RKO (cell line): Measurements from ENCODE around the gene TRIO.
A peak's percentile ranks its signal among the peaks of the same experiment; 100 is the strongest.

Source experiments
- DNase-seq: peaks from one replicate; pipeline ENCODE4 v3.0.0-alpha.2; 2016; ENCODE audit warnings: low spot score

TRIO gene

GRCh38 chr5:14123551-14123950, 19.6 kb upstream of the TRIO start:
- no peak for DNase-seq

DNA sequence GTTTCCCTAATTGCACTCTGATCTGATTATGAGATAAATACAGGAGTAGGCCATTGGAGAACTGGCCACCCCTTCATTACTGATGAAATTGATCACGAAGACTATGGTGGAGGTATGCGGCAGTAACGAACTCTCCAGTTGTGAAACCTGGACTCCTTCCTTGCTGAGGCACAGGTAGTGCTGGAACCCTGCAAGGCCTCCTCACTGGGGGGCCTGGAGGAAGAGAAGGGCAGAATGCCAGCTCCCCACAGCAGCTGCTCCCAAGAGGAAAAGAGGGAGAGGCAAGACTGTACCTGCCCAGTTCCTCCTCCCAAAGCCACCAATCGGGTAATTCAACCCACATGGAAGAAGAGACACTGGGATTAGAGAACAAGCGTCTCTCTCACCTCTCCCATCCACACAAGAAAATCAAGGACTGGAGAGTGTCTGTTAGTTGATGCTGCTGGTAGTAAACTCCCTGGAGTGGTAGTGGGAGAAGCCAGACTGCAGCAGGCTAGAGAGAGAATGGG, 19.1 kb upstream of the TRIO start:
- DNase-seq = no peak

GRCh38 chr5:14125262-14125661, 17.9 kb upstream of the TRIO start:
- no peak for DNase-seq

DNA sequence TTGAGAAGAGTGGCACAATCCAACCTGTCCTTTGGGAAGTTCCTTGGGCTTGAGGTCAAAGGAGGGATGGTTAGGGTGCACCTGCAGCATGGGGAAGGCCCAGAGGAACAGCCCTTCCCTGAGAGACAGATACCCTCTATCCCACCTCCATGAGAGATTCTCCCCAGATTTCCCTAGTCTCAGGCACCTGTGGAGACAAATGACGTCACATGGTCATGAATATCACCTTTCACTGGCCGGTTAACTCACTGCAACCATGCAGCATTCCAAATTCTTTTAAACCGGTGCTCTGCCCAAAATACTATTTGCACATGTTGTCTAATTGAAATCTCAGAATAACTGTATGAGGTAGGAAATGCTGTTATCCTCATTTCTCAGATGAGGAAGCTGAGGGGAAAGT, 15.6 kb upstream of the TRIO start:
- no peak for DNase-seq

DNA sequence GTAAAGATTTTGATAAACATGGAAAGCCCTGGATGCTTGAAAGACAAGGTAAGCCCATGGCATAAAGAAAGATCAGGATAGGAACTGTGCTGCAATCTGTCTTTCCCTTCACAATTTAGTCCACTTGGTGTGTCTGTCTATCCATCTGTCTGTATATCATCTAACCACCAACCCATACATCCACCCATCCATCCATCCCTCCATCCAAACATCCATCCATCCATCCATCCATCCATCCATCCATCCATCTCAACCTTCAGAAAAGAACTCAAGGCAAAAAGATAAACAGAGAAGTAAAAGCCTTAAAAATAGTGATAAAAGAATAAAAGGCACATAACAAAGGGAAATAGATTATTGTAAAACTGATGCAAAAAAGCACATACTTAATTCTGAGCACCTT, 15.1 kb upstream of the TRIO start:
- DNase-seq = no peak

- no peak for DNase-seq
Observed at GRCh38 chr5:14129123-14129522, 14.0 kb upstream of the TRIO start.

DNA sequence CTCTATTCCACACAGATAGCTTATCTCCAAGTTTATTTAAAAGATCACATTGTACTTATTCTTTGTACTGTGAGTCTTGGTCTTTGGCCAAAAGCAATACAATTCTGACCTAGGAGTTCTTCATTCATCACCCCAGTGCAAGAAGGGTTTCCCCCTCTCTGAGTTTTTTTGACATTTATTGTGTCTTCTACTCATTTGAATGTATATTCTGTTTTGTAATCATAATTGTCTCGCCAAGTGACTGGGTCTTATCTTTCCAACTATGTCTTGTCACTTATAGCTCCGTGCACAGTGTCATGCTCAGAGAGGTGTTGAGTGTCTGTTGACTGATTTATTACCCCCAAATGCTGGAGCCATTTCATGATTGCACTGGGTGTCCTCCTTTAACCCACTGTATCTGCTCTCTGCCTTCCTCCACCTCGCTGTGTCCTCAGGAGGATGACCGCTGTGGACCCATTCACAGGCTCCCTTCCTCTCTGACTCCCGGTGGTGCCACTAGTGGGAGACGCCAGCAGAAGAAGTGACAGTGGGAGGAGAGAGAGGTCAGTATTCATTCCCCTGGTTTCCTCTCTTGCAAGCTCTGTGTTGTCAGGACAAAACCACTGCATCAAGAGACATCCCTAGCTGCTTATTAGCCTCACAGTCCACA, 11.2 kb upstream of the TRIO start:
- DNase-seq = no peak

- no peak for DNase-seq
Observed at GRCh38 chr5:14133394-14133793, 9.7 kb upstream of the TRIO start.

DNA sequence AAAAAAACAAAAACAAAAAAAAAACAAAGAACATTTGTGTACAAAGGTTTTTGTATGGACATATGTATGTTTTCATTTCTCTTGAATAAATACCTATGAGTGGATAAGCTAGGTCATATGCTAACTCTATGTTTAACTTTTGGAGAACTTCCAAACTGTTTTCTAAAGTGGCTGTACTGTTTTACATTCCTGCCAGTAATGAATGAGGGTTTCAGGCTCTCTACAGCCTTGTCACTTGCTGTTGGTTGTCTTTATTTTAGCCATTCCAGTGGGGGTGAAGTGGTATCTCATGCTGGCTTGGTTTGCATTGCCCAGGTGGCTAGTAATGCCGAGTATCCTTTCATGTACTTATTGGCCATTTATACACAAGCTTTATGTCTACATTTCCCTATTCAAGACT, 9.1 kb upstream of the TRIO start:
- no peak for DNase-seq

DNA sequence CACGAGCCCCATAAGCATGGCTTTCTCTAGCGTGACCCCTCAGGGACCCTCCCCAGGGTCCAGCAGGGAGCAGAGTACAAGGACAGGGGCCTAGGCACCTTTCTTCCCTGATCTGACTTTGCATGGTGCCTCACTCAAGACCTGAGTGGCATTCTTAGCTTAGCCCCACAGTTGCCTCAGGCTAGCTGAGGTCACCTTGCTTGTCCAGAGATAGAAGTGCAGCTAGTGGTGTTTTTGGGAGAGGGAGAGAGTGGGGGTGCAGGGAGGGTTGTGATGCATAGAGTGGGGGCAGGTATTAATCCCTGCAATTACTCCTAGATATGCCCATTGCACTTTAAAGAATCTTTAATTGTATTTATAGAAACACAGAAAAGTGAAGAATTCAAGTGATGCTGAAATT, 8.4 kb upstream of the TRIO start:
- DNase-seq = no peak

DNA sequence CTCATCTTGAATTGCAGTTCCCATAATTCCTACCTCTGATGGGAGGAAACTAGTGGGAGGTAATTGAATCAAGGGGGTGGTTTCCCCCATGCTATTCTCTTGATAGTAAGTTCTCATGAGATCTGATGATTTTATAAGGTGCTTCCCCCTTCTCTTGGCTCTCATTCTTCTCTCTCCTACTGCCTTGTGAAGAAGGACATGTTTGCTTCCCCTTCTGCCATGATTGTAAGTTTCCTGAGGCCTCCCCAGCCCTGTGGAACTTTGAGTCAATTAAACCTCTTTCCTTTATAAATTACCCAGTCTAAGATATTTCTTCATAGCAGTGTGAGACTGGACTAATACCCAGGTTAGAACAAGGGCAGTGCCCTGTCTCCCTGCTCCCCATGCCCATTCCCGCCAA, 7.5 kb upstream of the TRIO start:
- DNase-seq = no peak

DNA sequence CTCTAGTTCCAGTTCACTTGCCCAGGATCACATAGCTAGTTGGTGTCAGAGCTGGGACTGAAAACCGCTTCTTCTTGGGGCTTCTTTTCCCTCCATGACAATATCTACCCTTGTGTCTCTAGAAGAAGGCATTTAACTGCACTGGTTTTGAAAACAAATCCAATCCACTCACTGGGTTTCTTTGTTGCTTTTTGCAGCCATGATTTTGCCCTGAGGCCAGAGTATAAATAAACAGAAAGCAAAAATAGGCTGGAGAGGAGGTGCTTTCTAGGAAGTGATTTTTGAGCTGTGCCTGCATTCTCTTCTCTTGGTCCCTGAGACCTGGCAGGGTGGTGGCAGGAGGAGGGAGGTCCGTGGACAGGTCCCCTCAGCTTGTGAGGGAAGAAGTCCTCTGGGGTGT, 6.9 kb upstream of the TRIO start:
- DNase-seq = no peak

GRCh38 chr5:14138608-14139540, 4.3 kb upstream of the TRIO start:
- no peak for DNase-seq

DNA sequence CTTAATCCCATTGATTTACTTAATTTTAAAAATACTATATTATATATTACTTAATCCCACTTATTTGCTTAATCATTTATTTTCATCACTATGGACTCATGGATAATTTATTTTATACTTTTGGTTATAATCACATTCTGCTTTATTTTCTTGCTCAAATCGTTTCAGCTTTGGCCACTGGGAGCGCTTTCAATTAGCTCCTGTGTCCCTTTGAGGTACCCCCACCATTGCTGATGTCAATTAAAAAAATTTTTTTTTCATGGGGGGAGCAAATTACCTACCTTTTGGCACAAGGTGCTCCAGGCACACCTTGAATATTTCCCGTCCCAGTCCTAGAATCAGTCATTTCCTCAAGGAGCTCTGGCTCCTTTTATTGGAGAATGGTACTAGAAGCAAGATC, 1.4 kb upstream of the TRIO start:
- no peak for DNase-seq

DNA sequence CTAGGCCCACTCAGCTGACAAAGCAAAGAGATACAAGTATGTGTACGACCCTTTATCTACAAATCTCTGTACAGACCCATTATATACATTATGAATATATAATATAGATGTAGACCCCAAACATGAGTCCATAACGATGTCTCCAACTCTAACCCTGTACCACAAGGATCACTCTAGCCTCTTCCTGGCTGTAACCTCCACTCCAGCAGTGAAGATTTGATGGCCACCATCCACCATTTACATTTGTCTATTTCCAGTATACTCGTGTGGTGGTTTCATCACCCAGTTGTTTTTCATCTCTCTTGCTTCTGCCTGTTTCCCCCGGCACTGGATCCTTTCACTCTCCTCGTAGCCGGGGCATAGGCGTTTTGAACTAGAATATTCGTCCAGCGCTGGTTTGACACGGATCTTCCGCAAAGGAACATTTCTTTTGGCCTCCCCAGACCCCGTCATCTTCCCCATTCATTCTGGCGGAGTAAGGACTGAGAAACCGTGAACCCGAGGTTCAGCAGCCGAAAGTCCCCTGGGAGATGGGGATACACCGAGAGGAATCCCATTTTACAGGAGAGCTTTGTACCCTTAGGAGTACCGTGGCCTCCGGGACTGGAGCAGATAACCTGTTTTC, 828 bp upstream of the TRIO start:
- no peak for DNase-seq

DNA sequence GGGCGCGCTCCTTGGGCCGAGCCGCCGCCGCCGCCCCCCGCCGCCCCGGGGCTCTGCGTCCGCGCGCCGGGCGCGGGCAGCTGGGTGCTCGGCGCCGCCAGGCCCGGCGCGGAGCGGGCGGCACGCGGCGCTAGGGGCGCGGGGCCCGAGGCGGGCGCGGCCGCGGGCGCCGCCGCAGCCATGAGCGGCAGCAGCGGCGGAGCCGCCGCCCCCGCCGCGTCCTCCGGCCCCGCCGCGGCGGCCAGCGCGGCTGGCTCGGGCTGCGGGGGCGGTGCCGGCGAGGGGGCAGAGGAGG, 351 bp downstream of the TRIO start:
- no peak for DNase-seq

DNA sequence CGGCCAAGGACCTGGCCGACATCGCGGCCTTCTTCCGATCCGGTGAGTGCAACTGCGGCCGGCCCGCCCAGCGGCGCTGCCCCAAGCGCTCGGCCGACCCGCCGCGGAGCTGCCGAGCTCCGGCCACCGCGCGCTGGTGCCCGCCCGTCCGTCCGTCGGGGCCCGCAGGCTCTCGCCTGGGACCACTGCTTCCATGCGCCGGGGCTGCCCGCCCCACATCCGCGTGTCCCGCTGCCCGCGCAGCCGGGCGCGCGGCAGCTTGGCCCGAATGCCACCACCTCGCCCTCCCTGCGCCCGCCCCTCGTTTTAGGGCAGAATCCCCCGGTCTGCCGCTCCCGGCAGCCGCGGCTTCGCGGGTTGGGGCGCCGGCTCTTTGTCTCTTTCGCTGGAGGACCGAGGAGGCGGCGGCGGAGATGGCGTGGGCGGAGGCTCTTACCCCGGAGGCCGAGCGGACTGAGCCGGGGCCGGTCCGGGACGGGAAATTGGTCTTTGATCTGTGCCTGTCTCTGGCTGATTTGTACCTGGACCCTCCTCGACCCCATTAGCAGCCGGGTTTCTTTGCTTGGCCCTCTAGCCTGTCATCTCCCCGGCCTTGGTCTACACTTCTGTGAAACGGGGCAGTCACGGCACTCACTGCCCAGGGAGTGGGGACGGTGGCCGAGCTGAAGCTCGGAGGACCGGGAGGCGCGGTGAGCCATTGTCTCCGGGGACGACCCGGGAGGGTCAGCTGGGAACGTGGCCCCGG, 871 bp downstream of the TRIO start:
- DNase-seq = peak; percentile 56

DNA sequence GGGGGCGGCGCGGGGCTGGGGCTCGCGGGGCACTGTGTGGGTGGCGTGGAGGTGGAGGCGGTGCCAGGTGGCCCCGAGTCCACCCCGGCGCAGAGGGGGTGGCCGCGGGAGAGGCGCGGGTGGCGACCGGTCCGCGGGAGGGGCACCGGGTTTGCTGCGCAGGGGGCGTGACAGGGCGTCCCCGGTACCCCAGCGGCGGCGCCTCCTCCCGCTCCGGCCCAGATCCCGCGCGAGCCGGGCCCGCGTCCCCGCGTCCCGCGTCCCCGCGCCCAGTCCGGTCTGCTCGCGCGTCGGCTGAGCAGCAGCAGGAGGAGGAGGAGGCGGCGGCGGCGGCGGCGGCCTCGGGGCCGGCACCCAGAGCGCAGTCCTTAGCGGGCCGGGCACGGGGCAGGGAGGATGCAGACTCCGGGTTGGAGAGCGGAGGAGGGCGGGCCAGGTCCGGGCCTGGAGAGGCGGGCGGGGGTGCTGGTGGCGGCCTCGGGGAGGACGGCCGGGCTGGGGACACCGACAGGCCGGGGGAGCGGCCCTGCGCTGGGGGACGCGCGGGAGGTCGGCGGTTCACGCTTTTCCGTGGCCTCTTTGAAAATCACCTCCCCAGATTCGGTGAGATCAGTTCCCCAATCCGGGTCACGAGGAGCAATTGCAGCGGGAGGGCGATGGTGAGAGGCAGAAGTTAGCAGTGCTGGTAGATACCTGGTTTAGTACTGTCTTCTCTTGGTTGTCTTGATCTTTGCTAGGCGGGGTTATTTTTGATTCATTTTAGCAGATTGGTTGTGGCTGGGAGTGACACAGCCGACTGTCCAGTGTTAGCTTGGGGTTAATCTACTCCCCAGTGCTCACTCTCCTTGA, 1.7 kb downstream of the TRIO start:
- DNase-seq = peak; percentile 83

DNA sequence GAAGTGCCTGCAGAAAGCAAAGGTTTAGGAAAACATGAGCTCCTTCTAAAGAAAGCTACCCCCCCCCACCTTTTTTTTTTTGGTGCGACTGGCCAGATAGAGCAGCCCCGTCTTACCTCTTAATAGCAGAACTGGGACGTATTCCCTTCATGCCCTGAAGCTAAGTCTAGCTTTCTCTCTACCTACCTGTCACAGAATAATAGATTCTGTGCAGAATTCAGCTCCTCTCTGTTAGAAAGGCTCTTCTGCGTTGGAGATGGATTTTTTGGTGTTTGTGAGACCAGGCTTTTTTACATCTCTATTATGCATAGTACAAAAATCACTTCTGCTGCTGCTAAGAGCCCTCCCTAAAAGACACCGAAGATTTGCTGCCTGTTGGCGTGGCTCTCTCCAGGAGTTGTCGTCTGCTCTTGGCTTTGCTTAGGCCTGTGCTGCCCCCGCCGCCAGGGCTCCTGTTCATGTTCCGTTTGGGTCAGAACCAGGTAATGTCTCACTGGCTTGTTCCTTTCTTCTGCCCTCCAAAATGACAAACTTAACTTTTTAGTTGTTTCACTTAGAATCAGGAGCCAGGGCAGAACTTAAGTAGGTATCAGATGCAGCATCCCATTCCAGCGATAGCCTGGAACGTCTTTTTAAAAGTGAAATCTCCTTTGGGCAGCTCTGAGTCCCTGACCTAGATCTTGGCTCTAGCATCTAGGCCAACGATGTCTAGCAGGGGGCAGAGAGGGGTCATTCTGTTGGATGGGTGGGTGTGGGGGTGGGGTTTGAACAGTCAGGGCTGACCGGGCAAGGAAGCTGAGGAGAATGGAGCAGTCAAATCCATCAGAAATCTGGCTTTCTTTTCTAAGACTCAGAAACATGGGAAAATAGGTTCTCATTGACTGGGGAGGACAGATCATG, 2.5 kb downstream of the TRIO start:
- no peak for DNase-seq

- no peak for DNase-seq
Observed at GRCh38 chr5:14146725-14147124, 3.6 kb downstream of the TRIO start.
